22Rv1 (cell line): Measurements from ENCODE around the gene CTR9.
A peak's percentile ranks its signal among the peaks of the same experiment; 100 is the strongest.

Experiments
- H3K27ac ChIP-seq: fragments of 450-650 bp; 2 replicates; pipeline ENCODE4 v1.5.1; 2017
- ZFX ChIP-seq: fragments of 450-650 bp; IDR thresholded peaks from 2 replicates; pipeline ENCODE4 v1.6.1; 2017; ENCODE audit warnings: antibody characterized with exemption, borderline replicate concordance
- TF ChIP-seq, protein P1 (sequence below): fragments of 450-650 bp; IDR thresholded peaks from 2 replicates; pipeline ENCODE4 v1.5.1; 2017; ENCODE audit warnings: mild to moderate bottlenecking

CTR9 gene

DNA sequence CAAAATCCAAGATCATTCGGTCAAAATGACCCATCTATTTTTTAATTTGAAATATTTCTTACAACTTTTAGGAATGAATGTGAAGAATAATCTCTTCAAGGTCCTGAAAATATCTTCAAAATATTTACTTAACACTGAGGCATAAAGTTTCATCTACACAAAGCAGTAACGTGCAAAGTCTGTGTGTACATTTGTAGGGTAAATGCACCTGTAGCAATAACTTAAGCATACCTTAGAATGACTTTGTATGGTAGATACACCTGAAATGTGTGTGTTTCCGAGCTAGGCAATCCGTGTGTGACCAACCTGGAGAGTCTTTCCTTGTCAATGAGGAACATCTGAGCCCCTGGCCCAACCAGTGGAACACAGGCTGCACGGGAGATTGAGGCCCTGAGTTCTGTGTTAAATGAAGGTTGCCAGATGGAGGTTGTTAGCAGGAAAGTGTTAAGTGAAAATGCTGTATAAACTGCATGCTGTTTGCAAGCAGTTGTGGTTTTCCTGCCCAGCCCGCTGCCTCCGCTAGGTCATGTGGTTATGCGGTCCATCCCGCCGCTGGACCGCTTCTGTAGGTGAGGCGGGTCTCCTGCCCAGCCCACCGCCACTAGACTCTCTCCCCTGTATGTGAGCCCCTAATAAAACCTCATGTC, 7.6 kb upstream of the CTR9 start:
- TF ChIP-seq ZFX = no peak
- TF ChIP-seq, protein P1, sequence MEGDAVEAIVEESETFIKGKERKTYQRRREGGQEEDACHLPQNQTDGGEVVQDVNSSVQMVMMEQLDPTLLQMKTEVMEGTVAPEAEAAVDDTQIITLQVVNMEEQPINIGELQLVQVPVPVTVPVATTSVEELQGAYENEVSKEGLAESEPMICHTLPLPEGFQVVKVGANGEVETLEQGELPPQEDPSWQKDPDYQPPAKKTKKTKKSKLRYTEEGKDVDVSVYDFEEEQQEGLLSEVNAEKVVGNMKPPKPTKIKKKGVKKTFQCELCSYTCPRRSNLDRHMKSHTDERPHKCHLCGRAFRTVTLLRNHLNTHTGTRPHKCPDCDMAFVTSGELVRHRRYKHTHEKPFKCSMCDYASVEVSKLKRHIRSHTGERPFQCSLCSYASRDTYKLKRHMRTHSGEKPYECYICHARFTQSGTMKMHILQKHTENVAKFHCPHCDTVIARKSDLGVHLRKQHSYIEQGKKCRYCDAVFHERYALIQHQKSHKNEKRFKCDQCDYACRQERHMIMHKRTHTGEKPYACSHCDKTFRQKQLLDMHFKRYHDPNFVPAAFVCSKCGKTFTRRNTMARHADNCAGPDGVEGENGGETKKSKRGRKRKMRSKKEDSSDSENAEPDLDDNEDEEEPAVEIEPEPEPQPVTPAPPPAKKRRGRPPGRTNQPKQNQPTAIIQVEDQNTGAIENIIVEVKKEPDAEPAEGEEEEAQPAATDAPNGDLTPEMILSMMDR = no peak
- H3K27ac ChIP-seq = no peak overlapping the region

DNA sequence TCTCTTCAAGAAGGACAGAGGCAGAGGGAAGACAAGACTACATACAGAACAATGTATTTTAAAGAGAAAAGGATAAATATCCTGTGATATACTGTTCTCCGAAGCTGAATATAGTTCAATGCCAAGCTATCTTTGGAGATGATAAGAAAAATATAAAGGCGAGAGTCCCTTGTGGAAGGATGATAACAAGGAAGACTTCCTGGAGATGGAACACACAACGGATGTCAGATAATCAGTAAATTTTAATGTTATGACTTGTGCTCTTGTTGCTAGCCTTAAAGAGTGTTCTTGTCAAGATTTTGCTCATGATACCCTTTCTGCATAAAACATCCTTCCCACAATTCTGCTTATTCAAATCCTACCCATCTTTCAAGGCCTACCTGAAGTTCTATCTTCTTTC, 6.8 kb upstream of the CTR9 start:
- H3K27ac ChIP-seq = no peak overlapping the region
- TF ChIP-seq, protein P1 = no peak
- TF ChIP-seq ZFX = no peak

DNA sequence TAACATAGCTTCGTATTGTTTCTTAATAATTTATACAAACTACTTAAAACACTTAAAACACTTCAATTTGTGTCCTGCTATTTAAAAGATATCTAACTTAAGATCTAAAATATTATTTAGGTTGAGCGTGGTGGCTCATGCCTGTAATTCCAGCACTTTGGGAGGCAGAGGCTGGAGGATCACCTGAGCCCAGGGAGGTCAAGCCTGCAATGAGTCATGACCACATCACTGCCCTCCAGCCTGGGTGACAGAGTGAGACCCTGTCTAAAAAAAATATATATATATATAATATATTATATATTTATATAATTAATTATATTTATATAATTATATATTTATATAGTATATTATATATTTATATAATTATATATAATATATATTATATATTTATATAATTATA, 4.2 kb upstream of the CTR9 start:
- H3K27ac ChIP-seq = no peak overlapping the region
- no peak for TF ChIP-seq ZFX
- TF ChIP-seq, protein P1 = no peak

DNA sequence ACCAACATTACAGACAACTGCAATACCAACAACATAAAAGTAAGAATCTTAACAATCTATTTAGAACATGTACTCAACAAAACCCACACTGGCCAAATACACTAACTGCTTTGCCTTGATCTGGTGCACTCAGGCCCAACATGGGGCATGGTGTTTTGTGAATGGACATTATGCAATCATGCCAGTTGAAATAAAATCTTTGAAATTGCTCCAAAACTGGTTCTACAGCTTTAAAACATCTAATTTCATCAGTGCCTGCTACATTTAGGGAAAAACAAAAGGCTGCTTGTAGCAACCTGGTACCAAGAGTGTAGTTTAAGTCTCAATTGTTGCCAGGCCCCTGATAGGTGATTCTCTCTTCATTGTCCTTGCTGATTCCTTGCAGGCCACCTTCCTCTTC, 3.3 kb upstream of the CTR9 start:
- H3K27ac ChIP-seq = no peak overlapping the region

DNA sequence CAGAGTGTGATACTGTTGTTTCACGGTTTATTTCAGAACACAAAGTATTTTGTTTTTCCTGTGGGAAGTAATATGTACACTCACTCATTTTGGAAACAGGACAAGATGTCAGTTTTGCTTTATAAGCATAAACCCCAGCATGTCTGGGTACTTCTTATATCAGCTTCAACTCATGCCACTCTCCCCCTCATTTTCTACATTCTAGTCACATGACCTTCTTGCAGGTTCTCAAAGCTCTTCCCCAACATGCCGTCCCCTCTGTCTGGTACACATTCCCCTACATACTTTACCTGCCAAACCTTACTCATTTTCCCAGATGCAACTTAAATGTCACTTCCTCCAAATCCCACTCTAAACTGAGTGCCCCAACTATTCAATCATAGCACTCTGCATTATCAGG, 1.6 kb upstream of the CTR9 start:
- H3K27ac ChIP-seq = no peak overlapping the region
- TF ChIP-seq ZFX = no peak
- TF ChIP-seq, protein P1 = no peak

More for the DNA sequence above, 3.3 kb upstream of the CTR9 start:
- TF ChIP-seq, protein P1 = no peak
- TF ChIP-seq ZFX = no peak

DNA sequence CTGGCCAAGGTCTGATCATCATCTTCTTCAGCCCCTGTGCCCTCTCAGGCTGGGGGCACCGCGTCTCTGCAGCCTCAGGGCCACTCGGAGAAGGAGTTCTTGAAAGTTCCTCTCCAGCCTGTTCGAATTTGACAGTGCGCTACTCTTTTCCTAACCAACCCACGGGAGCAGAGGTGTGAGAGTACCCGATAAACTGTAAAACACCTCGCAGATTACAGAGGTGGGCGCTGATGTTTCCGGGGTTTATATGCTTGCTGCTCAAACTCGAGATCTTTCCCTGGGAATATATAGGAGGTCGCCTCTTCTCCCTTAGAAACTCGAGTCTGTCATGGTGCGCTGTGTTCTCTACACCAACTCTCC, 515 bp downstream of the CTR9 start:
- TF ChIP-seq, protein P1 = no peak
- TF ChIP-seq ZFX = no peak
- peak overlapping the region; percentile 95 for H3K27ac ChIP-seq

DNA sequence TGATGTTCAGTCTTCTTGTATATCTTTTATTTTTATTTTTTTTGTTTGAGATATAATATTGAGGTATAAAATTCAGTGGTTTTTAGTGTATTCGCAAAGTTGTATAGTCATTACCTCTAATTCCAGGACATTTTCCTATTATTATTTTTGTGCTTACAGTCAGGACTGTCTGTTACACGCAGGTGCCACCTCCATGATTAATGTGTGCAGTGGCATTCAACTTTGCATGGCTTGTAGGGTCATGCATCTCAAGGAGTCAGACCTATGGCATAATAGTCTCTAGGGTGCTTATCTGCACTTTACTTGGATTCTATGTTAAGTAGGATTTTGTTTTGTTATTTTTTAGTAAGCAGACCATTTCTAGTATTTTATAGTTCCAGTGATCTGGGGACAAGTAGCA, 1.0 kb downstream of the CTR9 start:
- TF ChIP-seq, protein P1 = no peak
- no peak for TF ChIP-seq ZFX
- peak overlapping the region; percentile 95 for H3K27ac ChIP-seq
